Measurements from ENCODE around the gene DNAI4.
"Not testable (repeated sequence)": the region's sequence is repeated elsewhere in the genome, so short reads cannot be mapped to it uniquely, and the experiment has no call there.

Gene DNAI4

GRCh38 chr1:66929146-66929688 lies 4.6 kb upstream of the DNAI4 start:
- no peak for DNase-seq (ENCODE audit: low read depth in 2 of 3, low spot score in 2 of 3)

GRCh38 chr1:66927528-66927927 lies 2.9 kb upstream of the DNAI4 start:
- no peak for DNase-seq (ENCODE audit: low read depth in 2 of 3, low spot score in 2 of 3)

- no peak for DNase-seq (ENCODE audit: low read depth in 2 of 3, low spot score in 2 of 3)
Measured at GRCh38 chr1:66925944-66926343, 1.3 kb upstream of the DNAI4 start.

GRCh38 chr1:66925558-66925910 lies 878 bp upstream of the DNAI4 start:
- DNase-seq (ENCODE audit: low read depth in 2 of 3, low spot score in 2 of 3), result no peak

- no peak for DNase-seq (ENCODE audit: low read depth in 2 of 3, low spot score in 2 of 3)
Measured at GRCh38 chr1:66920543-66920942, 4.1 kb downstream of the DNAI4 start.

- DNase-seq (ENCODE audit: low read depth in 2 of 3, low spot score in 2 of 3), result no peak
Measured at GRCh38 chr1:66919828-66920227, 4.8 kb downstream of the DNAI4 start.

- no peak for DNase-seq (ENCODE audit: low read depth in 2 of 3, low spot score in 2 of 3)
Measured at GRCh38 chr1:66919063-66919462, 5.6 kb downstream of the DNAI4 start.

- DNase-seq (ENCODE audit: low read depth in 2 of 3, low spot score in 2 of 3), result no peak
Measured at GRCh38 chr1:66917476-66917875, 7.2 kb downstream of the DNAI4 start.

- no peak for DNase-seq (ENCODE audit: low read depth in 2 of 3, low spot score in 2 of 3)
Measured at GRCh38 chr1:66916320-66916719, 8.3 kb downstream of the DNAI4 start.

- DNase-seq (ENCODE audit: low read depth in 2 of 3, low spot score in 2 of 3), result not testable (repeated sequence)
Measured at GRCh38 chr1:66915203-66915602, 9.5 kb downstream of the DNAI4 start.

GRCh38 chr1:66893712-66894111 lies 30.9 kb downstream of the DNAI4 start:
- DNase-seq (ENCODE audit: low read depth in 2 of 3, low spot score in 2 of 3), result no peak

- DNase-seq (ENCODE audit: low read depth in 2 of 3, low spot score in 2 of 3), result no peak
Measured at GRCh38 chr1:66890621-66891020, 34.0 kb downstream of the DNAI4 start.

- DNase-seq (ENCODE audit: low read depth in 2 of 3, low spot score in 2 of 3), result no peak
Measured at GRCh38 chr1:66889030-66889429, 35.6 kb downstream of the DNAI4 start.

GRCh38 chr1:66876664-66877063 lies 48.0 kb downstream of the DNAI4 start:
- no peak for DNase-seq (ENCODE audit: low read depth in 2 of 3, low spot score in 2 of 3)

GRCh38 chr1:66873111-66873510 lies 51.5 kb downstream of the DNAI4 start:
- no peak for DNase-seq (ENCODE audit: low read depth in 2 of 3, low spot score in 2 of 3)

- not testable (repeated sequence) for DNase-seq (ENCODE audit: low read depth in 2 of 3, low spot score in 2 of 3)
Measured at GRCh38 chr1:66872024-66872423, 52.6 kb downstream of the DNAI4 start.

GRCh38 chr1:66867501-66867900 lies 57.2 kb downstream of the DNAI4 start:
- no peak for DNase-seq (ENCODE audit: low read depth in 2 of 3, low spot score in 2 of 3)

GRCh38 chr1:66860529-66860928 lies 64.1 kb downstream of the DNAI4 start:
- DNase-seq (ENCODE audit: low read depth in 2 of 3, low spot score in 2 of 3), result no peak

- DNase-seq (ENCODE audit: low read depth in 2 of 3, low spot score in 2 of 3), result no peak
Measured at GRCh38 chr1:66853379-66853778, 71.3 kb downstream of the DNAI4 start.

GRCh38 chr1:66852870-66853269 lies 71.8 kb downstream of the DNAI4 start:
- no peak for DNase-seq (ENCODE audit: low read depth in 2 of 3, low spot score in 2 of 3)

GRCh38 chr1:66850989-66851388 lies 73.7 kb downstream of the DNAI4 start:
- DNase-seq (ENCODE audit: low read depth in 2 of 3, low spot score in 2 of 3), result no peak

GRCh38 chr1:66848193-66848592 lies 76.5 kb downstream of the DNAI4 start:
- DNase-seq (ENCODE audit: low read depth in 2 of 3, low spot score in 2 of 3), result no peak

- DNase-seq (ENCODE audit: low read depth in 2 of 3, low spot score in 2 of 3), result no peak
Measured at GRCh38 chr1:66840929-66841328, 83.7 kb downstream of the DNAI4 start.

GRCh38 chr1:66834926-66835325 lies 89.7 kb downstream of the DNAI4 start:
- DNase-seq (ENCODE audit: low read depth in 2 of 3, low spot score in 2 of 3), result no peak
